Keratinocyte (primary cell): Measurements from ENCODE around the gene CFAP43. TPM values are rescaled to one million over a fixed set of nuclear protein-coding genes. Genes with fewer than 3 reads are reported as not detected.

Experiments
- DNase-seq: peaks from one replicate; pipeline ENCODE4 v3.0.0-alpha.2; 2011; ENCODE audit warnings: low read depth, missing footprints, low spot score
- FAIRE-seq: peaks from 2 replicates; lab custom pipeline; 2011; peaks lifted over from hg19 to GRCh38; lab: Jason Lieb, UNC
- H2AFZ ChIP-seq: 2 replicates; pipeline ENCODE4 v1.6.0; 2012; ENCODE audit warnings: low read length, control low read depth, inconsistent platforms; ENCODE audit not compliant: control insufficient read depth
- H3K27ac ChIP-seq: 2 replicates; pipeline ENCODE4 v1.5.1; 2011; ENCODE audit warnings: low read length; ENCODE audit not compliant: control insufficient read depth, insufficient read depth
- H3K27me3 ChIP-seq: 3 replicates; pipeline ENCODE4 v1.6.0; 2011; ENCODE audit warnings: low read length; ENCODE audit not compliant: control insufficient read depth, insufficient read depth; ENCODE audit errors: extremely low read depth
- H3K36me3 ChIP-seq, 2 experiments: 2 replicates in 1 of 2; 3 replicates in 1 of 2; pipeline ENCODE4 v1.5.1; 2011; ENCODE audit warnings: low read length in 2 of 2, mild to moderate bottlenecking in 1 of 2; ENCODE audit not compliant: control insufficient read depth in 2 of 2, insufficient read depth in 2 of 2; ENCODE audit errors: extremely low read depth in 1 of 2
- H3K4me1 ChIP-seq: 3 replicates; pipeline ENCODE4 v1.5.1; 2011; ENCODE audit warnings: low read length; ENCODE audit not compliant: control insufficient read depth, insufficient read depth; ENCODE audit errors: extremely low read depth
- H3K4me2 ChIP-seq: 3 replicates; pipeline ENCODE4 v1.6.0; 2011; ENCODE audit warnings: low read depth, low read length; ENCODE audit not compliant: control insufficient read depth, insufficient read depth; ENCODE audit errors: extremely low read depth
- H3K4me3 ChIP-seq, 3 experiments: fragments of 200-600 bp in 1 of 3; sonication (generic) in 1 of 3; 2 replicates in 2 of 3; 3 replicates in 1 of 3; pipeline ENCODE4 v1.5.1; 2011 to 2016; ENCODE audit warnings: low read length in 3 of 3, mild to moderate bottlenecking in 3 of 3, control low read depth in 2 of 3, inconsistent platforms in 1 of 3, low read depth in 1 of 3, mixed read lengths in 1 of 3, mixed run types in 1 of 3, moderate library complexity in 1 of 3; ENCODE audit not compliant: control insufficient read depth in 2 of 3, insufficient read depth in 2 of 3; ENCODE audit errors: extremely low read depth in 1 of 3
- H3K79me2 ChIP-seq: 2 replicates; pipeline ENCODE4 v1.6.0; 2012; ENCODE audit warnings: low read length; ENCODE audit not compliant: control insufficient read depth, insufficient read depth
- H3K9ac ChIP-seq: 3 replicates; pipeline ENCODE4 v1.6.0; 2011; ENCODE audit warnings: low read length; ENCODE audit not compliant: control insufficient read depth, insufficient read depth; ENCODE audit errors: extremely low read depth
- H3K9me1 ChIP-seq: 3 replicates; pipeline ENCODE4 v1.6.0; 2011; ENCODE audit warnings: low read length; ENCODE audit not compliant: control insufficient read depth, insufficient read depth; ENCODE audit errors: extremely low read depth
- H3K9me3 ChIP-seq: 2 replicates; pipeline ENCODE4 v1.5.1; 2012; ENCODE audit warnings: low read depth, low read length; ENCODE audit not compliant: control insufficient read depth
- H4K20me1 ChIP-seq: 3 replicates; pipeline ENCODE4 v1.6.0; 2011; ENCODE audit warnings: low read length; ENCODE audit not compliant: control insufficient read depth, insufficient read depth; ENCODE audit errors: extremely low read depth
- CTCF ChIP-seq, 3 experiments: IDR thresholded peaks in 1 of 3; conservative IDR thresholded peaks in 1 of 3; optimal IDR thresholded peaks in 1 of 3; 2 replicates in 2 of 3; 3 replicates in 1 of 3; pipeline versions ENCODE3 to v1.5.1; 2011; ENCODE audit warnings: low read length in 3 of 3, mild to moderate bottlenecking in 3 of 3, moderate library complexity in 2 of 3, control low read depth in 1 of 3, inconsistent platforms in 1 of 3; ENCODE audit not compliant: insufficient read depth in 2 of 3; ENCODE audit errors: extremely low read depth in 1 of 3
- EZH2 ChIP-seq: IDR thresholded peaks from one replicate; pipeline ENCODE4 v1.6.1; 2012; ENCODE audit warnings: inconsistent platforms, mild to moderate bottlenecking, low read length, moderate library complexity
- dilution Hi-C: fragments of 300-500 bp; cut with MboI; formaldehyde crosslinking; loops from one replicate; pipeline ENCODE4 v1.7.0; 2020; ENCODE audit warnings: low sequenced_read_pairs; ENCODE audit not compliant: extremely low pct_ligation_motif_present
- polyA plus RNA-seq, 5 experiments: library from polyadenylated mRNA; depleted of rRNA in 3 of 5; stranded (reverse) in 3 of 5; stranded (forward) in 1 of 5; unstranded in 1 of 5; fragments of >200 nt; gene quantifications; 1 replicate in 1 of 5; 2 replicates in 3 of 5; 3 replicates in 1 of 5; pipeline versions ENCODE4 v1.2.1 to v1.2.3, GENCODE V29; 2011 to 2012; ENCODE audit warnings: missing spikeins in 2 of 5, low read depth in 1 of 5, low replicate concordance in 1 of 5

CFAP43 gene
- polyA plus RNA-seq, 1 donor (not counting 4 experiments of a cell fraction or from before 2014, with no cell fraction given) = 0.25 TPM

- no peak overlapping the region for H3K9ac ChIP-seq
- H3K27ac ChIP-seq = no peak overlapping the region
- H3K9me1 ChIP-seq = no peaks in the 10 kb centered on the region
- peaks cover 11% of the 10 kb centered on the region for H3K79me2 ChIP-seq
- H3K4me1 ChIP-seq = peaks cover 19% of the 10 kb centered on the region
- dilution Hi-C loops = no loop called here
- no peak for FAIRE-seq
- no peaks in the 10 kb centered on the region for H3K27me3 ChIP-seq
- DNase-seq = no peak
- no peak overlapping the region for H2AFZ ChIP-seq
- H4K20me1 ChIP-seq = no peaks in the 10 kb centered on the region
- H3K9me3 ChIP-seq = no peaks in the 10 kb centered on the region
- H3K4me2 ChIP-seq = no peak overlapping the region
- TF ChIP-seq CTCF (optimal IDR thresholded peaks at IDR 0.05 in 1 of 3, IDR thresholded peaks at IDR 0.05 in 1 of 3, conservative IDR thresholded peaks at IDR 0.05 in 1 of 3; ENCODE audit: extremely low read depth in 1 of 3, insufficient read depth in 2 of 3, low read length in 3 of 3) (no peak), EZH2 (no peak)
- no peak overlapping the region for H3K4me3 ChIP-seq
- H3K36me3 ChIP-seq = peaks cover 3 to 6% of the 10 kb centered on the region in 2 experiments
Observed at GRCh38 chr10:104273286-104273685, 41.1 kb upstream of the CFAP43 start.

GRCh38 chr10:104268713-104269645 is 36.8 kb upstream of the CFAP43 start, which contains the start of gene GSTO2:
GSTO2 (plus strand) TSS chr10:104269184; CDS start chr10:104274916, 5,732 bp downstream.
- FAIRE-seq (no peak), DNase-seq (peak; percentile 87)
- Histone ChIP-seq H3K4me1 (peaks cover 8% of the 10 kb centered on the region), H3K36me3 (peaks cover 7 to 12% of the 10 kb centered on the region in 2 experiments), H3K27me3 (no peaks in the 10 kb centered on the region), H3K4me2 (peak within 1 kb of the TSS; percentile 87), H2AFZ (peak within 1 kb of the TSS; percentile 89), H3K79me2 (peaks cover 22% of the 10 kb centered on the region), H3K4me3 (peak within 1 kb of the TSS; percentile 61 to 89 (median 75)), H4K20me1 (no peaks in the 10 kb centered on the region), H3K9me3 (no peaks in the 10 kb centered on the region), H3K9ac (peak within 1 kb of the TSS; percentile 96), H3K9me1 (no peaks in the 10 kb centered on the region), H3K27ac (peak within 1 kb of the TSS; percentile 95)
- TF ChIP-seq EZH2 = no peak
- TF ChIP-seq CTCF (optimal IDR thresholded peaks at IDR 0.05 in 1 of 3, IDR thresholded peaks at IDR 0.05 in 1 of 3, conservative IDR thresholded peaks at IDR 0.05 in 1 of 3; ENCODE audit: extremely low read depth in 1 of 3, insufficient read depth in 2 of 3, low read length in 3 of 3) = no peak
- dilution Hi-C loops = no loop called here
